ENCODE results near the gene BCL2L1.
"Not testable (repeated sequence)": the region's sequence is repeated elsewhere in the genome, so short reads cannot be mapped to it uniquely, and the experiment has no call there.

BCL2L1 gene

GRCh38 chr20:31662372-31662854 is 60.3 kb downstream of the BCL2L1 start:
- no peak overlapping the region for H3K4me3 ChIP-seq (replicated peaks; ENCODE audit: low read depth, low read length)
- no peaks in the 10 kb centered on the region for H3K27me3 ChIP-seq (replicated peaks; ENCODE audit: control insufficient read depth, insufficient read depth, low read length)
- DNase-seq (ENCODE audit: extremely low read depth, insufficient read length): no peak
- peaks cover 12% of the 10 kb centered on the region for H3K36me3 ChIP-seq (ENCODE audit: control insufficient read depth, insufficient read depth, low read length)
- TF ChIP-seq CTCF (IDR thresholded peaks at IDR 0.05; ENCODE audit: insufficient read depth, low read length, poor library complexity, severe bottlenecking): no peak

- peak; percentile 68 for DNase-seq (ENCODE audit: extremely low read depth, insufficient read length)
- peak overlapping the region; percentile 55 for H3K4me3 ChIP-seq (replicated peaks; ENCODE audit: low read depth, low read length)
- TF ChIP-seq CTCF (IDR thresholded peaks at IDR 0.05; ENCODE audit: insufficient read depth, low read length, poor library complexity, severe bottlenecking): peak; percentile 75
- H3K27me3 ChIP-seq (replicated peaks; ENCODE audit: control insufficient read depth, insufficient read depth, low read length): no peaks in the 10 kb centered on the region
- peaks cover 12% of the 10 kb centered on the region for H3K36me3 ChIP-seq (ENCODE audit: control insufficient read depth, insufficient read depth, low read length)
These were observed 60.9 kb downstream of the BCL2L1 start for GRCh38 chr20:31661625-31662371.

DNA sequence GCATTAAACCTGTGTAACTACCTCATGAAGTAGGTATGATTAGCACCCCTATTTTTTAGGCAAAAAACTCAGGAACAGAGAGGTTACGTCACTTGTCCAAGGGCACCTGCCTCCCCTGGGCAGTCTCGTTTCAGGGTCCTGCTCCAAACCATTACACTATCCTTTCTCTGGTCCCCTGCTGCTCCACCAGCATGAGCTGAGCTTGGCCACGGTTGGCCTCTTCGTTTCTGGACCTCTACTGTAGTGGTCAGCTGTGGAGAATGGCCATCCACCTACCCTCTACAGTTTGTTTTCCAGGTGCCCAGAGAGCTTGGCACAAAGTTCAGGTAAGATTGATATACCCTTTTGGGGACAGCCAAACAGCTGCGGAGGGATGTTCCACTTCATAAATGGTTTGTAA is 68.1 kb downstream of the BCL2L1 start:
- Histone ChIP-seq H3K36me3 (ENCODE audit: control insufficient read depth, insufficient read depth, low read length) (no peaks in the 10 kb centered on the region), H3K4me3 (replicated peaks; ENCODE audit: low read depth, low read length) (no peak overlapping the region), H3K27me3 (replicated peaks; ENCODE audit: control insufficient read depth, insufficient read depth, low read length) (no peaks in the 10 kb centered on the region)
- DNase-seq (ENCODE audit: extremely low read depth, insufficient read length): no peak
- TF ChIP-seq CTCF (IDR thresholded peaks at IDR 0.05; ENCODE audit: insufficient read depth, low read length, poor library complexity, severe bottlenecking): no peak

DNA sequence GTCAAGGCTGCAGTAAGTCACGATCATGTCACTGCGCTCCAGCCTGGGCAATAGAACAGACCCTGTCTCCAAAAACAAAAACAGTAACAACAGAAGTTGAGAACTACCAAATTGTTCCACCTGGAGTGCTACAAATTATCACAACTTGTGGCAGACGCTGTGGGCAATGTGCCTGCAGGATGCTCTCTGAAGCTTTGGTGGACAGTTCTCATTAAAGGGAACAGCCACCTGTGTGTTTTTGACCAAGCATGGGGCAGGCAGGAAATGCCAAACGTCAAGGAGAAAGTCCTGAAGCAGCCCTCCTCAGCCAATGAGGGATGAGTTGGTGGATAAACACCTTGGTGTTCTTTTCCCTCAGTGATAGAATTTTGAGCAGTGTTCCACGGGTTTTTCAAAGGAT is 69.1 kb downstream of the BCL2L1 start:
- no peak for DNase-seq (ENCODE audit: extremely low read depth, insufficient read length)
- no peak overlapping the region for H3K4me3 ChIP-seq (replicated peaks; ENCODE audit: low read depth, low read length)
- no peaks in the 10 kb centered on the region for H3K27me3 ChIP-seq (replicated peaks; ENCODE audit: control insufficient read depth, insufficient read depth, low read length)
- no peaks in the 10 kb centered on the region for H3K36me3 ChIP-seq (ENCODE audit: control insufficient read depth, insufficient read depth, low read length)
- no peak for TF ChIP-seq CTCF (IDR thresholded peaks at IDR 0.05; ENCODE audit: insufficient read depth, low read length, poor library complexity, severe bottlenecking)

GRCh38 chr20:31652917-31653396 is 69.7 kb downstream of the BCL2L1 start:
- H3K27me3 ChIP-seq (replicated peaks; ENCODE audit: control insufficient read depth, insufficient read depth, low read length): no peaks in the 10 kb centered on the region
- no peak for DNase-seq (ENCODE audit: extremely low read depth, insufficient read length)
- no peak for TF ChIP-seq CTCF (IDR thresholded peaks at IDR 0.05; ENCODE audit: insufficient read depth, low read length, poor library complexity, severe bottlenecking)
- no peaks in the 10 kb centered on the region for H3K36me3 ChIP-seq (ENCODE audit: control insufficient read depth, insufficient read depth, low read length)
- H3K4me3 ChIP-seq (replicated peaks; ENCODE audit: low read depth, low read length): no peak overlapping the region

GRCh38 chr20:31648104-31648503 is 74.6 kb downstream of the BCL2L1 start:
- H3K4me3 ChIP-seq (replicated peaks; ENCODE audit: low read depth, low read length); H3K27me3 ChIP-seq (replicated peaks; ENCODE audit: control insufficient read depth, insufficient read depth, low read length); H3K36me3 ChIP-seq (ENCODE audit: control insufficient read depth, insufficient read depth, low read length); DNase-seq (ENCODE audit: extremely low read depth, insufficient read length): not testable (repeated sequence)
